Prostate gland (tissue), 2 donors: ENCODE measurements around the gene DACT3.

Source experiments
- POLR2A ChIP-seq: fragments of 450-650 bp; IDR thresholded peaks from one replicate; pipeline ENCODE4 v1.6.1; 2016; ENCODE audit warnings: antibody characterized with exemption, mild to moderate bottlenecking
- POLR2AphosphoS5 ChIP-seq: sonication (generic); formaldehyde crosslinking; IDR thresholded peaks from one replicate; pipeline ENCODE4 v1.6.1; 2017; ENCODE audit warnings: antibody characterized with exemption
- TF ChIP-seq, protein P1 (sequence below), 4 experiments: fragments of 200-600 bp in 2 of 4; fragments of 450-650 bp in 2 of 4; sonication (generic) in 2 of 4; IDR thresholded peaks; 1 replicate in 3 of 4; 2 replicates in 1 of 4; pipeline ENCODE4 v1.5.1; 2016 to 2019; ENCODE audit warnings: antibody characterized with exemption in 4 of 4, mild to moderate bottlenecking in 2 of 4, moderate library complexity in 2 of 4

GRCh38 chr19:46691104-46691503, 30.1 kb upstream of the DACT3 start:
- TF ChIP-seq, protein P1, sequence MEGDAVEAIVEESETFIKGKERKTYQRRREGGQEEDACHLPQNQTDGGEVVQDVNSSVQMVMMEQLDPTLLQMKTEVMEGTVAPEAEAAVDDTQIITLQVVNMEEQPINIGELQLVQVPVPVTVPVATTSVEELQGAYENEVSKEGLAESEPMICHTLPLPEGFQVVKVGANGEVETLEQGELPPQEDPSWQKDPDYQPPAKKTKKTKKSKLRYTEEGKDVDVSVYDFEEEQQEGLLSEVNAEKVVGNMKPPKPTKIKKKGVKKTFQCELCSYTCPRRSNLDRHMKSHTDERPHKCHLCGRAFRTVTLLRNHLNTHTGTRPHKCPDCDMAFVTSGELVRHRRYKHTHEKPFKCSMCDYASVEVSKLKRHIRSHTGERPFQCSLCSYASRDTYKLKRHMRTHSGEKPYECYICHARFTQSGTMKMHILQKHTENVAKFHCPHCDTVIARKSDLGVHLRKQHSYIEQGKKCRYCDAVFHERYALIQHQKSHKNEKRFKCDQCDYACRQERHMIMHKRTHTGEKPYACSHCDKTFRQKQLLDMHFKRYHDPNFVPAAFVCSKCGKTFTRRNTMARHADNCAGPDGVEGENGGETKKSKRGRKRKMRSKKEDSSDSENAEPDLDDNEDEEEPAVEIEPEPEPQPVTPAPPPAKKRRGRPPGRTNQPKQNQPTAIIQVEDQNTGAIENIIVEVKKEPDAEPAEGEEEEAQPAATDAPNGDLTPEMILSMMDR (IDR thresholded peaks at IDR 0.05), result no peak
- TF ChIP-seq POLR2A (no peak), POLR2AphosphoS5 (no peak)
